Mesothelial cell of epicardium (in vitro differentiated cells): ENCODE data around the gene RRAD. TPM values are rescaled to one million over a fixed set of nuclear protein-coding genes. Genes with fewer than 3 reads are reported as not detected.
A peak's percentile ranks its signal among the peaks of the same experiment; 100 is the strongest.
"Not testable (repeated sequence)": the region's sequence is repeated elsewhere in the genome, so short reads cannot be mapped to it uniquely, and the experiment has no call there.

Experiments used
- DNase-seq, 2 experiments: peaks; one replicate each; pipeline ENCODE4 v3.0.0; 2021; ENCODE audit warnings: low spot score in 2 of 2; ENCODE audit not compliant: unreplicated experiment in 2 of 2
- H3K27ac Mint-ChIP-seq: 2 replicates; pipeline ENCODE4 v1.8.0; 2021; ENCODE audit warnings: mixed read lengths
- H3K27me3 Mint-ChIP-seq: 2 replicates; pipeline ENCODE4 v1.8.0; 2021; ENCODE audit warnings: low read depth, mixed read lengths
- H3K36me3 Mint-ChIP-seq: 2 replicates; pipeline ENCODE4 v1.8.0; 2021; ENCODE audit warnings: mixed read lengths
- H3K4me1 Mint-ChIP-seq: 2 replicates; pipeline ENCODE4 v1.8.0; 2021; ENCODE audit warnings: mixed read lengths
- H3K4me3 Mint-ChIP-seq: 2 replicates; pipeline ENCODE4 v1.8.0; 2021; ENCODE audit warnings: mild to moderate bottlenecking, moderate library complexity, mixed read lengths
- H3K9me3 Mint-ChIP-seq: 2 replicates; pipeline ENCODE4 v1.8.0; 2021; ENCODE audit warnings: mixed read lengths
- CTCF ChIP-seq: fragments of 200-600 bp; sonication (generic); IDR thresholded peaks from one replicate; pipeline ENCODE4 v1.5.0; 2021; ENCODE audit warnings: antibody characterized with exemption; ENCODE audit not compliant: unreplicated experiment
- total RNA-seq: library from RNA; stranded (reverse); gene quantifications from 3 replicates; pipeline ENCODE4 v1.2.1, GENCODE V29; 2021

Gene RRAD
- total RNA-seq, 1 donor from 2014 or later, result 2.7 TPM

DNA sequence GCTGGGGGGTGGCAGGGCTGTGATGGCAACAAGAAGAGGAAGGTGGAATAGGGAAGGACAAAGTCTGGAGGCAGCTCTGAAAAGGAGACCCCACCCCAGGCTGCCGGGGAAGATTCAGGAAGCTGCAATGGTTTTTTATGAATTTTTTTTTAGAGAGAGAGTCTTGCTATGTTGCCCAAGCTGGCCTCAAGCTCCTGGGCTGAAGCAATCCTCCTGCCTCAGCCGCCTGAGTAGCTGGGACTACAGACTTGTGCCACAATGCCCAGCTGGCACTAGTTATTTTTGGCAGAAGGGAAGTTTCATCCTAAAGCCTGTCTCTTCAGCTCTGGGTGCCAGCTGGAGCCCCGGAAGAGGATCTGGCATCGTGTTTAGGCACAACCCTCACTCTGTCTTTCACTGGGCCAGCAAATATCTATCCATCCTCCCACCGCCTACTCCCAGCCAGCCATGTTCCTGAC lies 34.4 kb upstream of the RRAD start:
- H3K27ac Mint-ChIP-seq, result no peak overlapping the region
- no peaks in the 10 kb centered on the region for H3K9me3 Mint-ChIP-seq
- H3K36me3 Mint-ChIP-seq, result no peaks in the 10 kb centered on the region
- H3K4me3 Mint-ChIP-seq, result no peak overlapping the region
- no peak for TF ChIP-seq CTCF
- peaks cover 21% of the 10 kb centered on the region for H3K27me3 Mint-ChIP-seq
- H3K4me1 Mint-ChIP-seq, result peaks cover 16% of the 10 kb centered on the region
- no peak for DNase-seq

DNA sequence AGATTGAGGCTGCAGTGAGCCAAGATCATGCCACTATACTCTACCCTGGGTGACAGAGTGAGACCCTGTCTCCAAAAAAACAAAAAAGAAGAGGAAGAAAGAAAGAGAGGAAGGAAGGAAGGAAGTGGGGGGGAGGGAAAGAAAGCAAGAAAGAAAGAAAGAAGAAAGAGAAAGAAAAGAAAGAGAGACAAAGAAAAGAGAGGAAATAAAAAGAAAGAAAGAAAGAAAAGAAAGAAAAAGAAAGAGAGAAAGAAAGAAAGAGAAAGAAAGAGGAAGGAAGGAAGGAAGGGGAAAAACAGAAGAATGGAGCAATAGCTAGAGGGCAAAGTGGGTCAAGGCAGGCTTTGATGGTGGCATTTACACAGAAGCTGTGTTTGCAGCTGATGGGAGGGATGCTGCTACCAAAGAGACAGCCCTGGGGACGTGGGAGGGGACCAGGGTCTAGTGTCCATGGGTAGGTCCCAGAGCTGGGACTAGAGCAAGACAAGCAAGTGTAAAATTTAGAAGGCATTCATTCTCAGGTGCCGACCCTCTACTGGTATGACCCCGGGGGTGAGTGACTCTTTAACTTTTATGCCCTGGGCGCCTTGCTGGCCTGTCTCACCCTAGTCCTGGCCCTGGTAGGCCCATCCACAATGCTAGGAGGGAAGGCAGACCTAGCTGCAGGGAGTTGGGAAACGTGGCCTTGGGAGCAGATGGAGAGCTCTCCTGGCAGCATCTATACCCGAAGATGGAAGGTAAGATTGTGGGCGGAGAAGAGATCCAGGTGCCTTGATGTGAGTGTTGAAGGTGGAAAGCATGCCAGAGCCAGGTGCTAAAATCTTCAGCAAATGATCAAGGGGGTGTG lies 33.7 kb upstream of the RRAD start:
- DNase-seq, result no peak
- Mint-ChIP-seq H3K9me3 (no peaks in the 10 kb centered on the region), H3K4me3 (no peak overlapping the region), H3K4me1 (peaks cover 16% of the 10 kb centered on the region), H3K27ac (no peak overlapping the region), H3K27me3 (peaks cover 17% of the 10 kb centered on the region), H3K36me3 (no peaks in the 10 kb centered on the region)
- no peak for TF ChIP-seq CTCF

GRCh38 chr16:66956154-66956457 lies 30.8 kb upstream of the RRAD start:
- not testable (repeated sequence) for DNase-seq, H3K9me3 Mint-ChIP-seq
- peaks cover 17% of the 10 kb centered on the region for H3K27me3 Mint-ChIP-seq

GRCh38 chr16:66955363-66956153 lies 30.2 kb upstream of the RRAD start:
- not testable (repeated sequence) for H3K36me3 Mint-ChIP-seq, DNase-seq, H3K4me3 Mint-ChIP-seq, H3K9me3 Mint-ChIP-seq
- H3K27me3 Mint-ChIP-seq, result peaks cover 17% of the 10 kb centered on the region
- peaks cover 16% of the 10 kb centered on the region for H3K4me1 Mint-ChIP-seq
- H3K27ac Mint-ChIP-seq, result peak overlapping the region; percentile 71

More at GRCh38 chr16:66956154-66956457, 30.8 kb upstream of the RRAD start:
- not testable (repeated sequence) for H3K36me3 Mint-ChIP-seq, H3K4me3 Mint-ChIP-seq
- Mint-ChIP-seq H3K27ac (peak overlapping the region; percentile 71), H3K4me1 (peaks cover 17% of the 10 kb centered on the region)

DNA sequence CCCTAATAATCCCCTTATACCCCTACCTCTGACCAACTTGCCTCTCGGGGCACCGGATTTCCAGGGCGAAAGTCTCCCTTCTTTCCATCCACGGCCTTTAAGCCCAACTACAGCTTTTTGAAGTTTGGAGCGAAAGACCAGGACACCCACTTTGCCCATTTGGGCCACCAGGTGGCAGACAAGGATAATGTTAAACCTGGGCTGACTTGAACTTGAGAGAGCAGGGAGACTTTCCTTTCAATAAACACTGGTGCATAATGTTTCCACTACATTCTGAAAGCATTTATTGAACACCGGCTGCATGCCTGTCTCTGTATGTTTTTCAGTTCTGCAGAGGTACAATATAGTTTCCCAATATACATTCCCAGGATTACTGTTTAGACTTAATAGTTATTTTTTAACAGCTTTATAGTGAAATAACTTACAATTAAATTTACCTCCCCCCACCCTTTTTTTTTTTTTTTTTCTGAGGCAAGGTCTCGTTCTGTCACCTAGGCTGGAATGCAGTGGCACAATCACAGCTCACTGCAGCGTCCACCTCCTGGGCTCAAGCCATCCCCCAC lies 28.8 kb upstream of the RRAD start:
- Mint-ChIP-seq H3K36me3 (no peaks in the 10 kb centered on the region), H3K9me3 (peaks cover 8% of the 10 kb centered on the region), H3K27ac (no peak overlapping the region), H3K4me3 (no peak overlapping the region), H3K4me1 (peaks cover 16% of the 10 kb centered on the region), H3K27me3 (peaks cover 22% of the 10 kb centered on the region)
- peak in 1 of 2 experiments; percentile 83 for DNase-seq
- peak; percentile 85 for TF ChIP-seq CTCF

DNA sequence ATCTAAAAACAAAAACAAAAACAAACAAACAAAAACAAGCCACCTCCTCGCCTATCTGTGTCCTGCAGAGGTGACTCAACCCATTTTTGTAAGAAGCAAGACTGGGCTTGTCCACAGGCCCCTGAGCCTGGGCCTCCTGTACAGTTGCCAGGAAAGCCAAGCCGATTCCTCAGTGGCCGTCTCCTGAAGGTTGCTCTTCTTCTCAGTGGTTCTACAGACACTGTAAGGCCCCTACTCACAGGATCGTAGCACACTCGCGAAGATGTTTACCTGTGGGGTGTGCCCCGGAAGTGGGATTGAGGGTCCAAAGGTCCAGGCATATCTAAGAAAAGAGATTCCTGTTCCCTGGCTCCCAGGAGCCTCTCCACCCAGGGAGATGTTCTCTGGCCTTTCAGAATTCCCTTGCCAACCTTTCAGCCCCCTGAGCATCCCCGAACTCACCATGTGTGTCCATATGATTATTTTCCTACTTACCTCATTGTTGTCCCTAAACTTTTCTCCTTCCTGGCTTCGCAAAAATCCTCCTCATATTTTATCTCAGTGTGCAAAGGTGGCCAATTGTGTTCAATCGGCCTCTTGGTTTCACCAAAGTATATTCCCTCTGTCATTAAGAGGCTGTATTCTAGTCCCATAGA lies 28.2 kb upstream of the RRAD start:
- Mint-ChIP-seq H3K36me3 (no peaks in the 10 kb centered on the region), H3K4me1 (peaks cover 16% of the 10 kb centered on the region), H3K4me3 (no peak overlapping the region), H3K27ac (no peak overlapping the region), H3K9me3 (peaks cover 8% of the 10 kb centered on the region), H3K27me3 (peaks cover 17% of the 10 kb centered on the region)
- no peak for TF ChIP-seq CTCF
- DNase-seq, result no peak
